GM11168 (cell line): Measurements from ENCODE around the gene SERTAD1.

Source experiments
- in situ Hi-C: fragments of 300-500 bp; cut with MboI; formaldehyde crosslinking; loops from one replicate; pipeline ENCODE4 v1.12.0; 2022; ENCODE audit warnings: low sequenced_read_pairs; ENCODE audit not compliant: unreplicated experiment

Gene SERTAD1

DNA sequence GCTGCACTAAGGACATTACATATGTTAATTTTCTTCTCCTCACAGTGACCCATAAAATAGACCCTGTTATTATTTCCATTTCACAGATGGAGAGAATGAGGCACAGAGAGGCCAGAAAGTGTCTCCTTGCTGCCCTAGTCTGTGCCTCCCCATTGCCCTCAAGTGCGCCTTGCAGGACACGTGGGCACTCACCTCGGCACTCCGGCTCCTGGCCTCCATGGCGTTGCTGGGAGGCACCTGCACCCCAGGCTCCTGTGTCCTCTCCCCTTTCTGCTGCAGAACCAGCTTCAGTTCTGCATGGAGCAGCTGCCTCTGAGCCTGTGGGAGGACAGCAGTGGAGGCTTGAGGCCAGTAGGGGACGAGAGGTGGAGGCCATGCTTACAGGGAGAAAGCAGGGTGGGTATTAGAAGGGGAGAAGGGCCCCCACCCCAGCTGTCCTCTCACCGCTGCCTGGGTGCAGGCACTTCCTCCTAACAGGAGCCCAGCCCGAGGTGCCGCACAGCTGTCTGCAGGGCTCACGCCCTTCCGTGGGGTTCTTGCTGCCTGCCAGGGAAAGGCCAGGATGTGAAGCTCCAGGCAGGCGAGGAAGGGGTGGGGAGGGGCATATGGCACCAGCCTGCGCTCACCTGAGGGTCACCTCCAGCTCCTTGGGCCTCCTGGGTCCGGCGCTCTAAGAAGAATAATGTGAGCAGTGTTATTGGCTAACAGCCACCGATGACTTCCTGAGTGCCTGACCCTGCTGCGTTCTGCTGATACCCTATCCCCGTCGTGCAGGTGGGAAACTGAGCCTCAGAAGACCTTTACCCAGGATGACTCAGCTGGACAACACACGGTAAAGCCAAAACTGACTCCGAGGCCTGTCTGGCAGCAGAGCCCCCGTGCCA lies 17.8 kb downstream of the SERTAD1 start:
- in situ Hi-C loops: no loop called here

DNA sequence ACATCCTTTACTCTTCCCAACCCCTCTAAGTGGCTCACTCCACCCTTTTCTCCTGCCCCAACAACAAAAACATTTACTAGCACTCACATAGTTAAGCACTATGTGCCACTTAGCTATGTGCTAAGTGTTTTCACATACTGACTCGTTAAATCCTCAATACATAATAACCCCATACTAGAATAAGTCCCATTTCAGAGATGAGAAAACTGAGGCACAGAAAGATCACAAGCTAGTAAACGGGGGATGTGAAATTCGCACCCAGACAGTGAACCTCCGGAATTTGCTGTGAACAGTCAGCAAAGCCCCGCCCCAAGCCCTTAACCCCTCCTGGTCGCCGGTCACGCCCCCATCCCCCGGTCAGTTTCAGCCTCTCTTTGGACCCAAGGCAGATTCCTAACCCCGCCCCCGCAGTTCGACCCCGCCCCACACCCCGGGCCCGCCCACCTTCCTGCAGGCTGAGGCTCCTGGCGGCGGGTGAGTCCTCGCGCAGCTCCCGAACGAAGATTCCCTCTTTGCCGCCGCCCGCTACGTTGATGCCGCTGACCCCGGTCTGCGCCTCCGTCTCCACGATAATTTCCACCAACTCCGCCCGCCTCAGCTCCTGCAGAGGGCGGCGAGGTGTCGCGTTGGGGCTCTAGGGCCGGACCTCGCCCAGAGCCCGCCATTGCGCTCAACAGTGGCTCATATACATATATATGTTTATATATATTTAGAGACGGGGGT lies 22.4 kb downstream of the SERTAD1 start:
- in situ Hi-C loops: no loop called here

DNA sequence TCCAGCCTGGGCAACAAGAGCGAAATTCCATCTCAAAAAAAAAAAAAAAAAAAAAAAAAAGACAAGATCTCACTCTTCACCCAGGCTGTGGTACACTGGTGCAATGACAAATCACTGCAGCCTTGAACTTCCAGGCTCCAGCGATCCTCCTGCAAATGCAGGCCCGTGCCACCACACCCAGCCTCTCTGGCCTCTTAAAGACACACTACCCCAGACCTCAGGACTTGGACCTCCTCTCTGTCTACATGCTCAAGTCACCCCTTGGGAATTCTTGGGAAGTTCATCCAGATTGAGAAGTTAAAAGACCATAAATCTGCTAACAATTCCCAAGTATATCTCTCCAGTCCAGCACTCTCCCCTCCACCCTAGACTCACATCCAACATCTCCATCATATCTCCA lies 25.2 kb downstream of the SERTAD1 start:
- in situ Hi-C loops: no loop called here

DNA sequence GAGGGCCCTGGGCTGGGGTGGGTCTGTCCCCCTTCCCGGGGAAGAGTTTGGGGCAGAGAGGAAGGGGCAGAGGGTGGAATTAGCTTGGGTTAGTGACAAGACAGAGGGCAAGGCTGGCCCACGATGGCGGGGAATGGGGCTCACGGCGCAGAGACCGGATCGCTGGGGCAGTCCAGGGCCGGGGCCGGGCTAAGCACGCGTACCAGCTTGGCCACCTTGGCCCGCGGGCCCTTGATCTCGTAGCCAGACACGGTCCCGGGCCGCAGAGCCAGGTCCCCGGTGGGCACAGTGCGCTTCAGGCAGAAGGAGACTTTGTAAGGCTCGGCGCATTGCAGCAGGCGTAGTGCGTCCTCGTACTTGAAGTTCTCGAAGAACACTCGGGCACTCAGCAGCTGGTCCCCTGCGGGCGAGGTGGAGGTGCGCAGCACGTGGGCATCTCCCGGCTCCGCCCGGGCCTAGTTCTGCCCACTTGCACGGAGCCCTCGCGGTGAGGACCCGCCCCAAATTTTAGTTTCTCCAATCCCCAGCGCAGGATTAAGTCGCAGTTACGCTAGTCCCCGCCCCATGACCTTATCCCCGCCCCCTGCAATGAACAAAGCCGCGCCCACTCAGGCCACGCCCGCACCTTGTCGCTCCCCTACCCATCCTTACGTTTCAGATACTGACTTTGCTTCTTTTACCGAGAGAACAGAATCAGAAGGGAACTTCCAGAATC lies 27.2 kb downstream of the SERTAD1 start:
- in situ Hi-C loops: no loop called here

DNA sequence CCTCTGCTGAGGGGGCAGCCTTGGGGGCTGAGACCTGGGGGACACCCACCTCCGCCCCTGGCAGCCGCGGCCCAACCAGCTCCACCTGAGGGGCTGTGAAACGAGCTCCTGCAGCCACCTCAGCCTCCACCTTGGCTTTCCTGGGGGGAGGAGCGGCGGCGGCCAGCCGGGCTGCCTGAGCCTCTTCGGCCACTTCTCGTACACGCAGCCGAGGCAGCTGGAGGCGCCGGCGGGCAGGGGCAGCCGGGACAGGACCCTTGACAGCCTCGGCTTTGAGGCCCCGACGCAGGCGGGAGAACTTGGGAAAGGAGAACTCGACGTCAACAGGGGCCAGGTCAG lies 28.3 kb downstream of the SERTAD1 start:
- in situ Hi-C loops: no loop called here

DNA sequence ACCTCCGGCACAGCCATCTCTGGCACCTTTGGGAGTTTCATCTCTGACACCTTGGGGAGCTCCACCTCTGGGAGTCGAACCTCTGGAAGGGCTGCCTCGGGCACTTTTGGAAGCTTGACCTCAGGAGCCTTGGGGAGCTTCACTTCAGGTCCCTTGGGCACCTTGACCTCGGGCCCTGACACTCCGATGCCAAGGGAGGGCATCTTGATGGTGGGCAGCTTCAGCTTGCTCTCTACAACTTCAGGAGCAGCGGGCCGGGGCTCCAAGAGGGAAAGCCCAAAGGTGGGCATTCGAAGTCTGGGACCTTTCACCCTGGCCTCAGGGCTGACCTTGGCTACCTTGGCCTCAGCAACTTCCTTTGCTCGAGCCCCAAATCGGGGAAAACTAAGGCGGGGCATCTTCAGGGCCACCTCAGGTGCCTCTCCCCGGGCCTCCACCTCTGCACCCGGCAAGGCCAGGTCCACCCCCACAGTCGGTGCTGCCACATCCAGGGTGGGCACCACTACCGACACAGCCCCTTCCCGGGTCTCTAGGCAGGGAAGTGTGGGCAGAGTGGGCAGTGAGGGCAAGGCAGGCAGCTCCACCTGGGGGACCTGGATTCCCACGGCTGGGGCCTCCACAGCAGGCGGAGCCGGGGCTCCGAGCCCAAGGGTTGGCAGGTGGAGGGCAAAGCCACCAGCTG lies 28.8 kb downstream of the SERTAD1 start:
- in situ Hi-C loops: no loop called here

DNA sequence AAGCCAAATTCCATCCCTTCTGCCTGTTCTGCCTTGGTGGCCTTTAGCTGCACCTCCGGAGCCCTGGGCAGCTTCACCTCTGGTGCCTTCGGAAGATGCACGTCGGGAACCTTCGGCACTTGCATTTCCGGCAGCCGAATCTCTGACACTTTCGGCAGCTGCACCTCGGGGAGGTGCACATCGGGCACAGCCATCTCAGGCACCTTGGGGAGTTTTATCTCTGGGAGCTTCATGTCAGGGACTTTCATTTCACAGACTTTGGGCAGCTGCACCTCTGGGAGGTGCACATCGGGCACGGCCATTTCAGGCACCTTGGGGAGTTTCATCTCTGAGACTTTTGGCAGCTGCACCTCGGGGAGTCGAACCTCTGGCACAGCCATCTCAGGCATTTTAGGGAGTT lies 29.8 kb downstream of the SERTAD1 start:
- in situ Hi-C loops: no loop called here

DNA sequence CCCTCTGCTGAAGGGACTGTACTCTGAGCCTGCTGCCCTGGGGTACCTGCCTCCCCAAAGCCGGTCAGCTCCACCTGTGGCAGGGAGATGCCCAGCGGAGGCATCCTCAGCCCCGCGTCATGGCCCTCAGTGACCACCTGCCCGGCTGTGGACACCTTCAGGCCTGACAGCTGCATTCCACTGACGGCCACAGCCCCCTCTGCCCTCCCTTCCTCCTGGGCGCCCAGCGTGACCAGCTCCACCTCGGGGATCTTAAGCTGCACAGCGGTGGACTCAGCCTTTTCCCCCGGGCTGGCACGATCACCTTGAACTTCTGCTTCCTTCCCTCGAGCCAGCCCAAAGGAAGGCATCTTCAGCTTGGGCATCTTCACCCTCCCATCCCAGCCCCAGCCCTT lies 31.0 kb downstream of the SERTAD1 start:
- in situ Hi-C loops: no loop called here

DNA sequence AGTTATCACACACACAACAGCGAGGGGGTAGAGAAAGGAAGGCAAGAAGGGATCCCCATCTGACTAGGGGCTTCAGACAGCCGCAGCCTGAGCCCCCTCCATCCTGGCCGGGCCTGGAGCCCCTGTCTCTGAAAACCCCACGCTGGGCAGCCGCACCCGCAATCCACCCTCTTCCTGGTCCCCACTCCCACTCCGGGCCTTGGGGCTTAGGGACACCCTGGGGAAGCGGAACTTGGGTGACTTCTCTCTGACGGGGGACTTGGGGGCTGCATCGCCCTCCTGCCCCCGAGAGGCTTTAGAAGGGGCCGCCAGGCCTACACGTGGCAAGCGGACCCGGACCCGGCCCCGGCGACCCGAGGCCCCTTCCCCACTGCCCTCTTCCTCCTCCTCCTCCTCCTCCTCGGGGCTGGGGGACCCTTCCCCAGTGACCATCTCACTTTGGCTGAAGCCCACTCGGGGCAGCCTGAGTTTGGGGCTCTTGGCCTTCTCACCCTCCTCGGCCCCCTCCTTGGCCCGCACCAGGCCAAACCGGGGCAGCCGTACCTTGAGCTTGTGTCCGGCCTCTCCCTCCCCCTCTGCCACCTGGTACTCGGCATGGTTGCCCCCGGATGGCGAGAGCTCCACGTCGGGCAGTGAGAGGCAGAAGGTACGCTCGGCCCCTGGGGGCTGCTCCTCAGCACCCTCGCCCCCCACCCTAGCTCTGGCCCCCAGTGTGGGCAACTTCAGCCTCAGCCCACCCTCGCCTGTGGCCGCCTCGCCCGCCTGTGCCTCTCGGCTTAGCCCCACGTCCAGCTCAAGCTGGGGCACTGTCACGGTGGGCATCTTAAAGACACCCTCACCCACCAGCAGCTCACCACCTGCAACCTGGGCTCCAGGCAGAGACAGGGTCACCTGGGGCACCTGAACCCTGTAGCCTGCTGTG lies 31.6 kb downstream of the SERTAD1 start:
- in situ Hi-C loops: no loop called here

DNA sequence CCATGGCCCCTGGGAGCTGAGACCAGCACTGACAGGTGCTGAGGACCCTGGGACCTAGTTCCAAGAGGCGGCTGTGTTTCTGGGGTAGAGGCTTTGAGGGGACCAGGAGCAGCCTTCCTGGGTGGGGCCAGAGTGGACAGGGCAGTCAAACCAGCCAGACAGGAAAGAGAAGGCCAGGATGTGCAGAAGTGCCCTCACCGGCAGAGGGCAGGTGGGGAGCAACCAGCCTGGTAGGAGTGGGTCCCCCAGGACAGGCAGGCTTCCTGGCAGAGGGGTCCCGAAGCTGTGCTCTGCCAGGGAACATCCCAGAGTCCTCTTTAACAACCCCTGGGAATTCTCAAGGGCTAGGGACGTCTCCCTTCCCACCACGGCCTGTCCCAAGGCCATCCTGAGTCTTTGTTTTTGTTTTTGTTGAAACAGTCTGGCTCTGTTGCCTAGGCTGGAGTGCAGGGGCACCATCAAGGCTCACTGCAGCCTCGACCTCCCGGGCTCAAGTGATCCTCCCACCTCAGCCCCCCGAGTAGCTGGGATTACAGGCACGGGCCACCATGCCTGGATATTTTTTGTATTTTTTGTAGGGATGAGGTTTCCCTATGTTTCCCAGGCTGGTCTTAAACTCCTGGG lies 32.8 kb downstream of the SERTAD1 start:
- in situ Hi-C loops: no loop called here

DNA sequence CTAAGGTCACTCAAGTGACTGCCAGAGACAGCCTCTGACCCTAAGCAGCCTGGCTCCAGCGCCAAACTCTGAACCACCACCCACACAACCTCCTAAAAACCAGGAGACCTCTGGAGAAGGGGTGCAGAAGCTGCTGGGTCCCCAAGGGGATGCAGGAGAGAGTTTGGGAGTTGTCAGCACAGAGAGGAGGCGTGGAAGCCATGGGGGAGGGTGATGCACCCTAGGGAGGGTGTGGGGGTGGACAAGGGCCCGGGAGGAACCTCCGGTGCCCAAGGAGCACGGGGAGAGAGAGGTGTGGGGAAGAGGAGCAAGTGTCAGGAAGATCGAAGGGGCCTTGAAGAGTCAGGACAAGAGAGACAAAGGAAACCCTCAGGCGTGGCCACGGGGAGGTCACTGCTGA lies 33.7 kb downstream of the SERTAD1 start:
- in situ Hi-C loops: no loop called here

DNA sequence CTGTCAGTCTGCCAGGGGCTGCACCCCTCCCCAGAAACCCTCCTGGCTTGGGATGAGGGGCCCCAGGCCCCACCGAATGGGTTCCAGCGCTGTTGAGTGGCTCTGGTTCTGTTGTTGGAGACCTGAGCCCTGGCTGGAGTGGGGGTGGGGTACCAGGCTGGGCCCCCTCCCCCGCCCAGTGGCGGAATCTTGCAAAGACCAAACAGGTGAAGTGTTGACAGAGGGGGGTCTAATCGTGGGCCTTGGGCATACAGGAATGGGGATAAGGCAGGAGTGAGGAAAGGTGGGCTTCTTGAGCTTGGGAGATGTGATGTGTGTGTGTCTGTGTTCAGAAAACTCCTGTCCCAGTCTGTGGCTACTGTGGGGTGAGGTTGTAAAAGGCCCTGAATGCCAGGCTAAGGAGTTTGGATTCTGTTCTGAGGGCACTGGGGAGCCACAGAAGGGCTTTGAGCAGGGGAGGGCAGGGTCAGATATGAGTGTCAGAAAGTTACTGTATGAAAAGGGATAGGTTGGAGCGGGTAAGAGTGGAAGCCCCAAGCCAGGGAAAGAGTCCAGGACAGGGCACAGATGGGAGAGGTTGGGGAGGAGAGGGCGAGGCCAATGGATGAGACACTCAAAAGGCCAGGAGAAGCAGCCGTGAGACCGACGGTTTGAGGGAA lies 35.6 kb downstream of the SERTAD1 start, which contains the start of gene HIPK4:
Gene HIPK4 (minus strand): TSS at position 98 of the 659 bp plus-strand sequence. CDS start 279 bp downstream, outside the sequence.
- in situ Hi-C loops: no loop called here

DNA sequence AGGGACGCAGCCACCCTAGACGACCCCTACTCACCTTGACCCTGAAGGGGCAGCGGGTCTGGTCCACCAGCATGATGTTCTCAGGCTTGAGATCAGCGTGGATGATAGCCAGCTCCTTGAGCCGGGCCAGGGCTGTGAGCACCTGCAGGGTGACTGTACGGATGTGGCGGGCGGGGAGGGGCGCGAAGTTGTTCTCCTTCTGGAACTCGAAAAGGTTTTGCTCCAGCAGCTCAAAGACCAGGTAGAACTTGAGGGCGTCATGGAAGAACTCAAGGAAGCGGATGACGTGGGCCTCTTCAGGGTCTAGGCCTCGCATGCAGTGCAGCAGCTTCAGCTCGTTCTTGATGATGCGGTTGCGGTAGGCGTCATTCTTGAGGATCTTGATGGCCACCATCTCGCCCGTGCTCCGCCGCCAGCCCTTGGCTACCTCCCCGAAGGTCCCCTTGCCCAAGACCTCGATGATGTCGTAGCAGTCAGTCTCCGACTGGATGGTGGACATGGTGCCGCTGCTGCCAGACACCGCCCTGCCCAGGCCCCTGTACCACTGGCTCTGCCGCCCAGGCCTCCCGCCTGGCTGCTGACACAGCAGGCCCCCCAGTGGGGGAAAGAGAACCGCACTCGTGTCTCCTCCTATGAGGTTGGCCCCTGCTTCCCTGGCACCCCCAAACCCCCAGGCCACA lies 36.2 kb downstream of the SERTAD1 start:
- in situ Hi-C loops: no loop called here

DNA sequence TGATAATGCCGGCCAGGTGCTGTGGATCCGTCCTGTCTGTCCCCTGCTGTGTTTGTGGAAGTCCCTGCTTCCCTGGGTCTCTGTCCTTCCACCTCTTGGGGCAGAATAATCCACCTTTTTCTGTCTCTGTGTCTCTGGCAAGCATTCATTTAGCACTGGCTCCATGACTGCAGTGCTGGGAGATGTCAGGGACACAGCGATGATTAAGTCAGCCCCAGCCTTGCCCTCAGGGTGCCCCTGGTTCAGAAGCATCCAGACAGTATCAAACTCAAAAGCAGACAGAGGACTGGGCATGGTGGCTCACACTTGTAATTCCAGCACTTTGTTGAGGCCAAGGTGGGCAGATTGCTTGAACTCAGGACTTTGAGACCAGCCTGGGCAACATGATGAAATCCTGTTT lies 37.3 kb downstream of the SERTAD1 start:
- in situ Hi-C loops: no loop called here

DNA sequence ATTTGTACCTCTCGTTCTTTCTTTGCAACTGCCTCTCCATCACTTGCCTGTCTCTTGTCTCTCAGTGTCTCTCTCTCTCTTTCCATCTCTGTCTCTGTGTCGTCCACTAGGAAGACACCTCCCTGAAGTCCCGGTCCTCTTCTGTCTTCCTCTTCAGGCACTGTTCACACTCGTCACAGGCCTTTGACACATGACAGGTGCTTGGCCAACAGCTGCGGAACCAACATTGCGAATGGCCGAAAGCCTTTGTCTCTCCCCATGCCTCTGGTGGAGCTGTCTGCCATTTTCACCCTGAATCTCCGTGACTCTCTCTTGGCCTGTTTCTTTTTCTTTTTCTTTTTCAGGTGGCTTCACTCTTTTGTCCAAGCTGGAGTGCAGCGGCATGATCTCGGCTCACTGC lies 38.6 kb downstream of the SERTAD1 start:
- in situ Hi-C loops: no loop called here

DNA sequence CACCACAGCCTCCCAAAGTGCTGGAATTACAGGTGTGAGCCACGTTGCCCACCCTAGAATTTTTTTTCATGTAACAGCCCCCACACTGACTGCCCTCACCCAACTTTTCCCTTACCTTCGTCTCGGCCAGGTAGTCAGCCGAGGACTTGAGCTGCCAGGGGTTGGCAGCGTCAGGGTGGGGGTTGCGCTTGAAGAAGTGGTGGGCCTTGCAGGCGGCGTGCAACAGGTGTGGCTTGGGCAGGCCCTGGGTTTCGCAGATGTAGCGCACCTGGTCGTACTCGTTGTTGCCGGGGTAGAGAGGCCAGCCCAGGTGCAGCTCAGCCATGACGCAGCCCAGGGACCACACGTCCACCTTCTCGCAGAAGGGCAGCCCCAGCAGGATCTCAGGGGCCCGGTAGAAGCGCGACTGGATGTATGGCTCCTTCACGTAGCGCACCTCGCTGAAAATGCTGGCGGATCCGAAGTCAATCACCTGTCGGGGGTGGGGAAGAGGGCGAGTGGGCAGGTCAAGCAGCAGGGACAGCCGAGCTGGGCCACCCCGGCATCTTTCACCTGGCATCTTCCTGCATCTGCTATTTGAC lies 42.0 kb downstream of the SERTAD1 start:
- in situ Hi-C loops: no loop called here

DNA sequence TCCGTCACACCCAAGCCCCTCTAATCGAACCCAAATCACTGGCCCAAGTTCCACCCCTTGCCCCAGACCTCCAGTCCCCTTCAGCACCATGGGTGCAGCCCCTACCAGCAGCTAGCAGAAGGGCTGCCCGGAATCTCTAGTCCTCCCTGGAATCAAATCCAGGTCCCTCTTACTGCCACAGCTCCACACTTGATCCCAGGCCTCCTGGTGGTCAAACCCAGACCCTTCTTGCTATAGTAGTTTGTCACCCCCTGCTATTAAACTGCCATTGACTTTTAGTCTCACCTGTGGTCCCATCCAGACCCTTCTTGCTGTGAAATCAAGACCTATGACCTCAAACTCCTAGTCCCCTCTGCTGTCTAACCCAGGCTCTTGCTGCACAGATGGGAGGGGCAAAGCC lies 44.5 kb downstream of the SERTAD1 start:
- in situ Hi-C loops: no loop called here
